Uterus (tissue), 4 donors: ENCODE measurements around the gene CYGB. TPM values are rescaled to one million over a fixed set of nuclear protein-coding genes. Genes with fewer than 3 reads are reported as not detected.

Experiments used
- DNase-seq, 2 donors: peaks; one replicate each; pipeline ENCODE4 v3.0.0-alpha.2; 2019 to 2020
- H3K27ac ChIP-seq, 2 donors: fragments of 200-600 bp; sonication (generic); 1 replicate in 1 of 2; 2 replicates in 1 of 2; pipeline ENCODE4 v1.5.1; 2016 to 2018
- H3K27me3 ChIP-seq, 2 donors: fragments of 200-600 bp; sonication (generic); one replicate each; pipeline ENCODE4 v1.5.1; 2018 to 2019; ENCODE audit warnings: control low read depth in 1 of 2
- H3K36me3 ChIP-seq, 2 donors: fragments of 200-600 bp; sonication (generic); one replicate each; pipeline ENCODE4 v1.5.1; 2019; ENCODE audit warnings: control low read depth in 1 of 2
- H3K4me1 ChIP-seq, 2 donors: fragments of 200-600 bp; sonication (generic); one replicate each; pipeline ENCODE4 v1.5.1; 2018 to 2019; ENCODE audit warnings: control low read depth in 1 of 2
- H3K4me3 ChIP-seq, 2 donors: fragments of 200-600 bp; sonication (generic); 1 replicate in 1 of 2; 2 replicates in 1 of 2; pipeline ENCODE4 v1.5.1; 2018 to 2019; ENCODE audit warnings: mild to moderate bottlenecking in 1 of 2
- H3K9me3 ChIP-seq, 2 donors: fragments of 200-600 bp; sonication (generic); one replicate each; pipeline ENCODE4 v1.5.1; 2019; ENCODE audit warnings: control low read depth in 1 of 2
- CTCF ChIP-seq, 4 experiments: fragments of 200-600 bp in 2 of 4; fragments of 450-650 bp in 2 of 4; sonication (generic) in 2 of 4; IDR thresholded peaks; one replicate each; pipeline ENCODE4 v1.5.1; 2016 to 2019; ENCODE audit warnings: antibody characterized with exemption in 4 of 4, mild to moderate bottlenecking in 2 of 4, moderate library complexity in 1 of 4
- POLR2A ChIP-seq, 2 donors: fragments of 450-650 bp; IDR thresholded peaks; one replicate each; pipeline ENCODE4 v1.6.1; 2016; ENCODE audit warnings: antibody characterized with exemption in 2 of 2, mild to moderate bottlenecking in 1 of 2, moderate library complexity in 1 of 2
- intact Hi-C: fragments of 100-400 bp; cut with DNase I; formaldehyde crosslinking; loops from one replicate; pipeline ENCODE4 v1.15.1; 2023; ENCODE audit warnings: low total_unique reads
- total RNA-seq, 4 donors: library from RNA; depleted of rRNA in 3 of 4; stranded (reverse); fragments of >200 nt in 3 of 4; gene quantifications; one replicate each; pipeline versions ENCODE4 v1.1.0 to v1.2.4, GENCODE V29; 2014 to 2023
- donor health status: DM: yes; HTN: yes; CAD: no.

The CYGB gene
- total RNA-seq, 4 donors from 2014 or later: 7.8 to 33.2 (median 19.8) TPM

- intact Hi-C loops: no loop called here
- Histone ChIP-seq H3K36me3 (no peaks in the 10 kb centered on the region), H3K4me3 (peak overlapping the region; percentile 10 to 52), H3K4me1 (peaks cover 0 to 4% of the 10 kb centered on the region in 2 donors), H3K9me3 (no peaks in the 10 kb centered on the region), H3K27ac (peak overlapping the region; percentile 53 to 66), H3K27me3 (no peaks in the 10 kb centered on the region)
- TF ChIP-seq POLR2A (IDR thresholded peaks at IDR 0.05): no peak
- no peak for TF ChIP-seq CTCF (IDR thresholded peaks at IDR 0.05)
- DNase-seq: no peak
Measured at GRCh38 chr17:76500074-76500746, 37.3 kb downstream of the CYGB start.

- H3K36me3 ChIP-seq: no peaks in the 10 kb centered on the region
- no peak overlapping the region for H3K27ac ChIP-seq
- no peaks in the 10 kb centered on the region for H3K9me3 ChIP-seq
- no peak for DNase-seq
- TF ChIP-seq CTCF (IDR thresholded peaks at IDR 0.05) (no peak), POLR2A (IDR thresholded peaks at IDR 0.05) (no peak)
- H3K27me3 ChIP-seq: no peaks in the 10 kb centered on the region
- intact Hi-C loops: no loop called here
- H3K4me1 ChIP-seq: peaks cover 0 to 4% of the 10 kb centered on the region in 2 donors
- no peak overlapping the region for H3K4me3 ChIP-seq
Measured at GRCh38 chr17:76499267-76499667, 38.2 kb downstream of the CYGB start.

- no peaks in the 10 kb centered on the region for H3K9me3 ChIP-seq
- TF ChIP-seq POLR2A (IDR thresholded peaks at IDR 0.05): no peak
- no peak for TF ChIP-seq CTCF (IDR thresholded peaks at IDR 0.05)
- intact Hi-C loops: no loop called here
- H3K27me3 ChIP-seq: no peaks in the 10 kb centered on the region
- no peak overlapping the region for H3K4me3 ChIP-seq
- peak overlapping the region in 1 of 2 donors; percentile 42 for H3K27ac ChIP-seq
- DNase-seq: no peak
- H3K36me3 ChIP-seq: no peaks in the 10 kb centered on the region
- peaks cover 0 to 4% of the 10 kb centered on the region in 2 donors for H3K4me1 ChIP-seq
Measured at GRCh38 chr17:76498876-76499251, 38.6 kb downstream of the CYGB start.

GRCh38 chr17:76497979-76498875 is 39.3 kb downstream of the CYGB start:
- Histone ChIP-seq H3K4me3 (no peak overlapping the region), H3K4me1 (peaks cover 0 to 4% of the 10 kb centered on the region in 2 donors), H3K27me3 (no peaks in the 10 kb centered on the region), H3K27ac (peak overlapping the region; percentile 42 to 53), H3K9me3 (no peaks in the 10 kb centered on the region), H3K36me3 (no peaks in the 10 kb centered on the region)
- TF ChIP-seq CTCF (IDR thresholded peaks at IDR 0.05) (no peak), POLR2A (IDR thresholded peaks at IDR 0.05) (no peak)
- DNase-seq: peak; percentile 59 to 62
- intact Hi-C loops: no loop called here

- Histone ChIP-seq H3K4me3 (no peak overlapping the region), H3K27me3 (no peaks in the 10 kb centered on the region), H3K36me3 (no peaks in the 10 kb centered on the region), H3K9me3 (no peaks in the 10 kb centered on the region), H3K4me1 (peaks cover 0 to 4% of the 10 kb centered on the region in 2 donors), H3K27ac (peak overlapping the region; percentile 42 to 53)
- intact Hi-C loops: no loop called here
- DNase-seq: no peak
- no peak for TF ChIP-seq POLR2A (IDR thresholded peaks at IDR 0.05)
- no peak for TF ChIP-seq CTCF (IDR thresholded peaks at IDR 0.05)
Measured at GRCh38 chr17:76497699-76497978, 39.9 kb downstream of the CYGB start.
